VCaP (cell line): ENCODE results near the gene NR1D1.

Experiments
- H3K27ac ChIP-seq: fragments of 450-650 bp; 2 replicates; pipeline ENCODE4 v1.5.1; 2017
- TF ChIP-seq, protein P1 (sequence below): fragments of 450-650 bp; conservative IDR thresholded peaks from 2 replicates; pipeline ENCODE4 v1.5.1; 2017; ENCODE audit warnings: mild to moderate bottlenecking, moderate library complexity

The NR1D1 gene

DNA sequence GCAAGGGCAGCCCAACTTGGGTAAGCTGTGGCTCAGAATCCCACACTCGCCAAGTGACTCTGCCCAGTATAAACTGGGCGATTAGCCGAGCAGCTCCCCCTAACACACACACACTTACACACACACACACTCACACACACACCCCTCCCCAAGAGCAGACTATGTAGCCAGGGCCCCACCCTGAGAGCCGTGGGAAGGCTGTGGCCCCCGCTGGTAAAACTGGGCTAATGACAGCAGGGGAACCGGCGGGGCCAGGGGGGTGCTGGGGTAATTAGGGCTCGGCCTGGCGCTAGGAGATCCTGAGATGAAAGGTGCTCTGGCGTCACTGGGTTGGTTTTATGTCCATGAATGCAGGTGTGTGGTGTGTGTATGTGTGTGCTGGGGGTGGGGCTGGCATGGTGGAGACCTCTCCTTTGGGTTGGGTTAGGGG is 38.8 kb downstream of the NR1D1 start:
- no peak overlapping the region for H3K27ac ChIP-seq
- TF ChIP-seq, protein P1, sequence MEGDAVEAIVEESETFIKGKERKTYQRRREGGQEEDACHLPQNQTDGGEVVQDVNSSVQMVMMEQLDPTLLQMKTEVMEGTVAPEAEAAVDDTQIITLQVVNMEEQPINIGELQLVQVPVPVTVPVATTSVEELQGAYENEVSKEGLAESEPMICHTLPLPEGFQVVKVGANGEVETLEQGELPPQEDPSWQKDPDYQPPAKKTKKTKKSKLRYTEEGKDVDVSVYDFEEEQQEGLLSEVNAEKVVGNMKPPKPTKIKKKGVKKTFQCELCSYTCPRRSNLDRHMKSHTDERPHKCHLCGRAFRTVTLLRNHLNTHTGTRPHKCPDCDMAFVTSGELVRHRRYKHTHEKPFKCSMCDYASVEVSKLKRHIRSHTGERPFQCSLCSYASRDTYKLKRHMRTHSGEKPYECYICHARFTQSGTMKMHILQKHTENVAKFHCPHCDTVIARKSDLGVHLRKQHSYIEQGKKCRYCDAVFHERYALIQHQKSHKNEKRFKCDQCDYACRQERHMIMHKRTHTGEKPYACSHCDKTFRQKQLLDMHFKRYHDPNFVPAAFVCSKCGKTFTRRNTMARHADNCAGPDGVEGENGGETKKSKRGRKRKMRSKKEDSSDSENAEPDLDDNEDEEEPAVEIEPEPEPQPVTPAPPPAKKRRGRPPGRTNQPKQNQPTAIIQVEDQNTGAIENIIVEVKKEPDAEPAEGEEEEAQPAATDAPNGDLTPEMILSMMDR = no peak

- TF ChIP-seq, protein P1 = no peak
- H3K27ac ChIP-seq = no peak overlapping the region
Measured at GRCh38 chr17:40060887-40061608, 39.3 kb downstream of the NR1D1 start.

GRCh38 chr17:40059729-40060475 is 40.5 kb downstream of the NR1D1 start:
- no peak overlapping the region for H3K27ac ChIP-seq

DNA sequence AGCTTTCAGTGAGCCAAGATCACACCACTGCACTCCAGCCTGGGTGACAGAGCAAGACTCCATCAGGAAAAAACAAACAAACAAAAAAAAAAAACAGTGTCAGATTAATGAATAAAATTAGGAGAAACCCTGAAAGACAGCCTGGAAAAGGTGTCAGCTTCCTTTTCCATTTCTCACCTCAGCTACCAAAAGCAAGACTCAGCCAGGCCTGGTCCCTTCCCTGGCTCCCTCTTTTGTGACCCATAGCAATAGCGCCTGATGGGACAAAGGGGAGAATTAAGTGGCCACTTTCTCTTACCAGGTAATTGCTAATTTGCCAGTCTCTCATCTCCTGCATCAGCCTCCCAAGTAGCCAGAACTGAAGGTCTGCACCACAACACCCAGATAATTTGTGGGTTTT is 41.5 kb downstream of the NR1D1 start:
- TF ChIP-seq, protein P1 = no peak
- no peak overlapping the region for H3K27ac ChIP-seq

More at GRCh38 chr17:40059729-40060475, 40.5 kb downstream of the NR1D1 start:
- TF ChIP-seq, protein P1 = no peak

DNA sequence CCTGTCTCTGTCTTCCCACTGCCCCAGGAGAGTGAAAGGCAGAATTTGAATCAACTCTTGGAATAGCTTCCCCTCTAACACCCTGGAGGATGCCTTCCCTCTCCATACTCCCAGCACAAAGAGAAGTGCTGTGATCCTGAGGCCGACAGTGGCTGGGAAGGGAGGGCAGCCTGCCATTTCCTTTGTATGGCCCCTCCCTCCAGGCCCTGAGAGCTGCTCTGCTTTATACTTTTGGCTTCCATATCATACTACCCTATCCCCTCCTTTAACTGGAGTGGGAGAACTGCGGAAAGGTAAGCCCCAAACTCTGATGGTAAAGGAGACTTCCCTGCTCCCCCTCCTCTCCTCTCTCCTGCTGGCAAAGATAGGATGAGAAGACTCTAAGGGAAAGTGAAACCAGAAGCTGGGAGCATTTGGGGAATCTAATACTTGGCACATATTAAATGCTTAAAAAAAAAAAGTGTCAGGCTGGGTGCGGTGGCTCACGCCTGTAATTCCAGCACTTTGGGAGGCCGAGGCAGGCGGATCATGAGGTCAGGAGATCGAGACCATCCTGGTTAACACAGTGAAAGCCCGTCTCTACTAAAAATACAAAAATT is 42.1 kb downstream of the NR1D1 start:
- no peak overlapping the region for H3K27ac ChIP-seq
- TF ChIP-seq, protein P1 = no peak

DNA sequence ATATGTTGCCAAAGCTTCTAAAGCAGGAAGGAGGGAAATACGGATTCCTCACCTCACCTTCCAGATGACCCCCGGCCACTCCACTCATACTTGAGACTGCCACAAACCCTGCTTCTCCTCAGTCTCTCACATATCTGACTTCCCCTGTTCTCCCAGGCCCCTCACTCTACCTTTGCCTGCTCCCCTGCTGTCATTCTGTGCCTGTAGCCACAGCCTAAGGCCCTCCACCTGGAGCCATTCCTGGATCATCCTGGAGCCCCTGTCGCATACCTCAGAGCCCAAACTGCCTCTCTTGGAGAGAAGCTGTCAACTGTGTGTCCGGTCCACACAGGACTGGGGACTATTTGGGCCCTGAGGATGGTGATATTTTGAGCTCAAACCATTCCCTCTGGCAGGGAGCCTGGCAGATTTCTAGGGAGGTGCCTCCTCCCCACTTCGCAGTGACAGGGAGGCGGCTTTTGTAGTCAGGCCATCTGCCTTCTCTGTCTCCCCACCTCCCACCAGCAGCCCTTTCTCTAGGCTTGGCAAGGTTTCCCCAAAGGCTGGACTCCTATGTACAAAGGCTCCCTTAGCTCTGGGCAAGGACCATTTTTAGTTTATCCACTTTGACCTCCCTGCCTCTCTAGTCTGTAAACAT is 43.9 kb downstream of the NR1D1 start:
- H3K27ac ChIP-seq = no peak overlapping the region
- TF ChIP-seq, protein P1 = no peak
